Esophagus squamous epithelium (tissue), 5 donors: ENCODE measurements around the gene DCD. TPM values are rescaled to one million over a fixed set of nuclear protein-coding genes. Genes with fewer than 3 reads are reported as not detected.

ENCODE experiments used
- DNase-seq: peaks from one replicate; lab custom pipeline; 2025; lab: John Stamatoyannopoulos, UW
- H3K27ac ChIP-seq, 4 donors: fragments of 200-600 bp; sonication (generic); one replicate each; pipeline ENCODE4 v1.5.1; 2016 to 2019; ENCODE audit warnings: mild to moderate bottlenecking in 1 of 4
- H3K27me3 ChIP-seq, 4 donors: fragments of 200-600 bp; sonication (generic); 1 replicate in 3 of 4; 2 replicates in 1 of 4; pipeline versions ENCODE4 v1.5.1 to v1.6.0; 2017 to 2021; ENCODE audit warnings: antibody characterized with exemption in 1 of 4
- H3K36me3 ChIP-seq, 3 donors: fragments of 200-600 bp; sonication (generic); one replicate each; pipeline ENCODE4 v1.5.1; 2016 to 2019
- H3K4me1 ChIP-seq, 3 donors: fragments of 200-600 bp; sonication (generic); one replicate each; pipeline ENCODE4 v1.5.1; 2017 to 2019
- H3K4me3 ChIP-seq, 4 donors: fragments of 200-600 bp; sonication (generic); 1 replicate in 3 of 4; 2 replicates in 1 of 4; pipeline ENCODE4 v1.5.1; 2016 to 2019; ENCODE audit warnings: mild to moderate bottlenecking in 2 of 4, moderate library complexity in 1 of 4
- H3K9me3 ChIP-seq, 3 donors: fragments of 200-600 bp; sonication (generic); one replicate each; pipeline ENCODE4 v1.5.1; 2016 to 2019
- POLR2A ChIP-seq, 4 donors: fragments of 450-650 bp; IDR thresholded peaks; one replicate each; pipeline ENCODE4 v1.6.1; 2017; ENCODE audit warnings: antibody characterized with exemption in 4 of 4, mild to moderate bottlenecking in 4 of 4, moderate library complexity in 3 of 4
- WGBS, 2 donors: methylation state at CpG; one replicate each; pipeline ENCODE4 v1.1.5; 2018; 5-methylcytosine and 5-hydroxymethylcytosine counted together
- intact Hi-C: fragments of 100-400 bp; cut with DNase I; formaldehyde crosslinking; loops from one replicate; pipeline ENCODE4 v1.15.0; 2022
- total RNA-seq, 4 donors: library from RNA; depleted of rRNA; stranded (reverse); fragments of >200 nt; gene quantifications; one replicate each; pipeline ENCODE4 v1.1.0, GENCODE V29; 2016
- TF ChIP-seq, protein P1 (sequence below), 6 experiments: fragments of 450-650 bp in 4 of 6; fragments of 200-600 bp in 2 of 6; sonication (generic) in 2 of 6; IDR thresholded peaks; one replicate each; pipeline ENCODE4 v1.5.1; 2016 to 2019; ENCODE audit warnings: antibody characterized with exemption in 6 of 6, mild to moderate bottlenecking in 4 of 6, moderate library complexity in 4 of 6
- donor health status: DM: yes; HTN: yes; CAD: no.

DCD gene
- total RNA-seq, 4 donors from 2014 or later, result not detected

DNA sequence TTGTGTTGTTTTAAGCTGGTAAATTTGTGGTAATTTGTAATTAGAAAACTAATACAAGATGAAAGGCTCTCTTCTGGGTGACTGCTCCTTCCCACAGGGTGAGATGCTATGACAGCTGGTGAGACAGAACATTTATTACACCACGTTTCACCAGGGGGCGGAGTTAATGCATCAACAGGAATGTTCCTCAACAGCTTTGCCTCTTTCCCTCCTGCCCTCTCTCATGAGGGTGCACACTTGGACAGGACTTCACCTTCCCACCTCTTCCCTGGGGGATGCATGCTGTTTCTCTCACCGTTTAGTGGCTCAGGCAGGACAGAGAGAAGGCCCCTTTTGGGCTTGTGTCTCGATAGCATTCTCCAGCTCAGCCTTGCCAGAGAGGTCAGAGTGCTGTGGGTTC lies 46.3 kb downstream of the DCD start:
- no peak for DNase-seq
- no peak overlapping the region for H3K27ac ChIP-seq
- 50 to 52% methylated on average over 4 of the region's 4 CpGs for WGBS, 2 donors
- H3K36me3 ChIP-seq, result no peaks in the 10 kb centered on the region
- TF ChIP-seq, protein P1, sequence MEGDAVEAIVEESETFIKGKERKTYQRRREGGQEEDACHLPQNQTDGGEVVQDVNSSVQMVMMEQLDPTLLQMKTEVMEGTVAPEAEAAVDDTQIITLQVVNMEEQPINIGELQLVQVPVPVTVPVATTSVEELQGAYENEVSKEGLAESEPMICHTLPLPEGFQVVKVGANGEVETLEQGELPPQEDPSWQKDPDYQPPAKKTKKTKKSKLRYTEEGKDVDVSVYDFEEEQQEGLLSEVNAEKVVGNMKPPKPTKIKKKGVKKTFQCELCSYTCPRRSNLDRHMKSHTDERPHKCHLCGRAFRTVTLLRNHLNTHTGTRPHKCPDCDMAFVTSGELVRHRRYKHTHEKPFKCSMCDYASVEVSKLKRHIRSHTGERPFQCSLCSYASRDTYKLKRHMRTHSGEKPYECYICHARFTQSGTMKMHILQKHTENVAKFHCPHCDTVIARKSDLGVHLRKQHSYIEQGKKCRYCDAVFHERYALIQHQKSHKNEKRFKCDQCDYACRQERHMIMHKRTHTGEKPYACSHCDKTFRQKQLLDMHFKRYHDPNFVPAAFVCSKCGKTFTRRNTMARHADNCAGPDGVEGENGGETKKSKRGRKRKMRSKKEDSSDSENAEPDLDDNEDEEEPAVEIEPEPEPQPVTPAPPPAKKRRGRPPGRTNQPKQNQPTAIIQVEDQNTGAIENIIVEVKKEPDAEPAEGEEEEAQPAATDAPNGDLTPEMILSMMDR (IDR thresholded peaks at IDR 0.05), result no peak
- TF ChIP-seq POLR2A (IDR thresholded peaks at IDR 0.05), result no peak
- H3K4me1 ChIP-seq, result no peaks in the 10 kb centered on the region
- H3K9me3 ChIP-seq, result no peaks in the 10 kb centered on the region
- H3K27me3 ChIP-seq, result peaks cover 0 to 4% (median 0%) of the 10 kb centered on the region in 4 donors
- H3K4me3 ChIP-seq, result no peak overlapping the region
- intact Hi-C loops, result no loop called here

DNA sequence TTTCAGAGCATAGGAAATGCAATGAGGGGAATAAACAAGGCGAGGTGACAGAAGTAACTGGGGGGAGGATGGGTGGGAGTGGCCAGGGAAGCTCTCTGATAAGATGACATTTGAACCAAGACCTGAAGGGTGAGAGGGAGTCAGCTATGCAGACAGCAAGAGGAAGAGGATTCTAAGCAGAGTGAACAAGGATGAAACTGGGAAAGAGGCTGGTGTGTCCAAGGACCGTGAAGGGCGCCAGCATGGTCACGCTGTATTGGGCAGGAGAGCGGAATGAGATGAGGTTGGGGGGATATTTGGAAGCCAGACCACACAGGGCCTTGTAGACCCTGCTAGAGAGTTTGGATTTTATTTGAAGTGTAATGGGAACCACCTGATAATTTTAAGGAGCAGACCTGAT lies 49.2 kb downstream of the DCD start:
- no peak for DNase-seq
- 79 to 80% methylated on average over 5 of the region's 5 CpGs for WGBS, 2 donors
- TF ChIP-seq, protein P1 (IDR thresholded peaks at IDR 0.05), result no peak
- TF ChIP-seq POLR2A (IDR thresholded peaks at IDR 0.05), result no peak
- Histone ChIP-seq H3K4me3 (no peak overlapping the region), H3K9me3 (no peaks in the 10 kb centered on the region), H3K4me1 (no peaks in the 10 kb centered on the region), H3K27ac (no peak overlapping the region), H3K27me3 (peaks cover 0 to 4% (median 0%) of the 10 kb centered on the region in 4 donors), H3K36me3 (no peaks in the 10 kb centered on the region)
- intact Hi-C loops, result no loop called here

DNA sequence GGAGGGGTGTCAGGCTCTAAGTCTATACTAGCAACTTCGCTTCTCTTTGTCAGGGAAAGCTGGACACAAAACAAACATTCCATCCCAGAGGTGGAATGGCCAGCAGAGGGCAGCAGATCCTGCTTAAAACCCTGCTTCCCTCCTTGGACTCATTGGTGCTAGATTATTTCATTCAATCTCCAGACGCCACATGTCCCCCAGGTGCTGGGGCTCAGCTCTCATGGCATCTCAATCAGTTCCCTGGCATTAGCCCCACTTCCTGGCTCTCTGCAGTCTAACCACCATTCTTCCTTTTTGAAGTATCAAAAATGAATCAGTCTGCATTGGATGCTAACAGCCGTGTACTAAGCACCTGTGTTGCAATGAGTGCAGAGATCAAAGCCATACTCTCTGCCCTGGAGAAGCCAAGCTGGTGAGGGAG lies 51.6 kb downstream of the DCD start:
- no peaks in the 10 kb centered on the region for H3K9me3 ChIP-seq
- peaks cover 0 to 14% (median 0%) of the 10 kb centered on the region in 4 donors for H3K27me3 ChIP-seq
- H3K36me3 ChIP-seq, result no peaks in the 10 kb centered on the region
- H3K4me3 ChIP-seq, result no peak overlapping the region
- intact Hi-C loops, result no loop called here
- H3K27ac ChIP-seq, result no peak overlapping the region
- 28% methylated on average over 3 of the region's 3 CpGs for WGBS, 2 donors
- DNase-seq, result no peak
- no peak for TF ChIP-seq POLR2A (IDR thresholded peaks at IDR 0.05)
- TF ChIP-seq, protein P1 (IDR thresholded peaks at IDR 0.05), result peak; percentile 51 to 83 (median 58)
- no peaks in the 10 kb centered on the region for H3K4me1 ChIP-seq

DNA sequence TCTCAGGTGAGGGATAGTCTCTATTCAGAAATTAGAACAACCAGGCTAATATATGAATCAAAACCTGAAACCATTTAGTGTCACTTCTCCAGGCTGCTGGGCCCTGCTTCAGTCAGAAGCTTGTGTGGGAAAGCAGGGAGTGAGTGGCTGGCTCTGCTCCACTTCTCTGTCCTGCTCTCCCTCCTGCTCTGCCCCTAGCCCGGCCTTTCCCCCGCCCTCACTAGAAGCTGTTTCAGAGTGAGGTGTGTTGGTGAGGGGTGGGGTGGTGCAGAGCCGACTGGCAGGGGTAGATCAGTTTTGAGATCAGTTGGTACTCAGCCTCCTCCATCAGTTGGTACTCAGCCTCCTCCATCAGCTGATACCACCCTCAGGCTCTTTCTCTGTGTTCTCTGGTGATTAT lies 52.7 kb downstream of the DCD start:
- DNase-seq, result no peak
- H3K4me3 ChIP-seq, result no peak overlapping the region

More for the DNA sequence above, 52.7 kb downstream of the DCD start:
- Histone ChIP-seq H3K27ac (no peak overlapping the region), H3K4me1 (no peaks in the 10 kb centered on the region), H3K27me3 (peaks cover 0 to 15% (median 0%) of the 10 kb centered on the region in 4 donors), H3K9me3 (no peaks in the 10 kb centered on the region), H3K36me3 (no peaks in the 10 kb centered on the region)
- intact Hi-C loops, result no loop called here
- WGBS, 2 donors, result 61 to 75% methylated on average over 3 of the region's 3 CpGs
- TF ChIP-seq, protein P1 (IDR thresholded peaks at IDR 0.05), result no peak
- no peak for TF ChIP-seq POLR2A (IDR thresholded peaks at IDR 0.05)

Other genes with a start within 250 kb of the DCD start
- 100 to 1,000 TPM in 1 of 4 donors, 10 to 100 TPM in 2, 1 to 10 TPM in 1; 7.5 to 112 (median 37.3) TPM for gene ITGA5, start 229.1 kb downstream of the DCD start, total RNA-seq
- gene GTSF1, start 174.8 kb downstream of the DCD start, total RNA-seq, result 1 to 10 TPM in 1 of 4 donors, not detected in 3; 1.6 TPM
- 10 to 100 TPM in 2 of 4 donors, 1 to 10 TPM in 2; 3.6 to 31.9 (median 7.8) TPM for gene NCKAP1L, start 150.6 kb downstream of the DCD start, total RNA-seq
- 1 to 10 TPM in 3 of 4 donors, under 1 TPM in 1; 0.91 to 6.5 (median 1.4) TPM for gene PDE1B, start 98.8 kb downstream of the DCD start, total RNA-seq
- 1 to 10 TPM in 1 of 4 donors, under 1 TPM in 2, not detected in 1; 0.15 to 1.9 (median 0.26) TPM for gene PPP1R1A, start 59.7 kb downstream of the DCD start, total RNA-seq
- gene LACRT, start 13.5 kb downstream of the DCD start, total RNA-seq, result not detected
- gene MUCL1, start 206.2 kb upstream of the DCD start, total RNA-seq, result 1 to 10 TPM in 1 of 4 donors, not detected in 3; 1.1 TPM